CD4-positive, alpha-beta T cell treated with Interleukin-6 for 4 hours (primary cell): Measurements from ENCODE around the gene ABCF2.
A peak's percentile ranks its signal among the peaks of the same experiment; 100 is the strongest.

Experiments used
- DNase-seq: peaks from one replicate; pipeline ENCODE4 v3.0.0-alpha.2; 2020; ENCODE audit warnings: mixed read lengths

ABCF2 gene

DNA sequence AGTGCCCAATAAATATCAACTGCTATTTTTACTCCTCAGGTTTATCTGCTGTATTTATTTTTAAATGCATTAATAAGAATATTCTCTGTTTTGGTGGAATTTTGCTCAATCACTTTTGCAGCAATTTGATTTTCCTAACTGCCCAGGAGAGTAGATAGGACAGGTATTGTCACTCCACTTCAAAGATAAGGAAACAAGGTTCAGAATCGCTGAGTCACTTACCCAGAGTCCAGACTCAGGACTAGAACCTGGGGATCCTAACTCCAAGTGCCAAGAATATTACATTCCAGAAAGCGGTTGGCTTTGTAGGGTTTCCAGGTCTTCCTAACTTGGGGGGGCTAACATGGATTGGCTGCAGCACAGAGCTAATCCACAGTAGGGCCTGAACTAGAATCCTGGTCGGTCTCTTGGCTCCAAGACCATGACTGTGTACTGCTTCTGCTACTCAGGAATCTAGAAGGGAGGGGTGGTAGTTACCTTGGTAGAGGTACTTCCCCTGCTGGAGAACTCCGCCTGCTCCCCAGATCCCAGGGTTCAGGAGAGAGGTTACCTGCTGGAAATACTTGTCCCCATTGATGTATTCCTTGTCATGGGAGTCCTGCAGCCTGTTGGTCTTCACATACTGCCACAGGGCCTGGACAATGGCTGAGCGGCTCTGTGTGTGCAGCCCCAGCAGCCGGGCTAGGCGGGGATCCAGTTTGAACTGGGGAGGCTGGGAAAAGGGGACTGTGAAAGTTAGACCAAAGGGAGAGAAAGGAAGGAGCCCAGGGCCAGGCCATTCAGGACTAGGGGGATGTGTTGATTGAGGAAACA lies 14.1 kb upstream of the ABCF2 start:
- DNase-seq, result no peak

DNA sequence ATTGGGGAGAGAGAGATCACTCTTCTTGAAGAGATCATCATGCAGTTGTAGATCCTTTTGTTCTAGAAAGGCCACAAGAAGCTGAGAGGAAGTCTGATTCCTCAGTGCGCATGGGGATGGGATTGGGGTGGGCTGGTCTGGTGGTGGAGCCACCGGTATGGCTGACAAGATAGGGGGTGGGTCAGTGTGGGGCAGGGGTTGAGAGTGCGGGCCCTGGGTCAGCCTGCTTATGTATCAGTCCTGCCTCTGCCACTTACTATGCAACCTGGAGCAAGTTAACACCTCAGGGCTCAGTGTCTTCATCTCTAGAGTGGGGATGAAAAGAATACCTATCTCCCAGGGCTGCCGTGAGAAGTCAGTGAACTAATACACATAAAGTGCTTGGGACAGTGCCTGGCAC lies 13.5 kb upstream of the ABCF2 start:
- DNase-seq, result no peak

DNA sequence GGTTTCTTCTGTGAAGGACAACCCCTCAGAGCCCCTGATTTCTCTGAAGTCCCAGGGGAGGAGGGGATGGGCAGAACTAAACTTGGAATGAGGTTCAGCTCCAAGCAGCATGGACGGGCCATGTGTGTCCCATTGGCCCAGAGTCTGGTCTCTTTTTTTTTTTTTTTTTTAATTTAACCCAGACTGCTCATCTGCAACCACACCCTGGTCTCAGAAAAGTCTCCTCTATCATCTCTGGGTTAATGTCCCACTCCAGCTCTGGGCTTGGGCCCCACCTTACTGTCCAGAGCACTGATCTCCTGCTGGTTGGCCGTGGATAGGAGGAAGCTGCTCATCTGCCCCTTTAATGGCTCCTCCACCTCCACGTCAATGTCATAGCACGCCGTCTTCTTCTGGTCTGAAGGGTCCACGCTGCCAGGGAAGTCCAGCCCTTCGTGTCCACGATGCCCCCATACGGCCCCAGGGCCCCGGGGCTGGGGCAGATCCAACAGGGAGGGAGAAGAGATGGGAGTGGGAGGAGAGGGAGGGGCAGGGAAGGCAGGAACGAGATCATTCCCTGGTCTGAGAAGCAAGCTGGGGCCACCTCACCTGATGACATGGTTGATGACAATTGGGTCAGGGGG lies 12.9 kb upstream of the ABCF2 start:
- no peak for DNase-seq

DNA sequence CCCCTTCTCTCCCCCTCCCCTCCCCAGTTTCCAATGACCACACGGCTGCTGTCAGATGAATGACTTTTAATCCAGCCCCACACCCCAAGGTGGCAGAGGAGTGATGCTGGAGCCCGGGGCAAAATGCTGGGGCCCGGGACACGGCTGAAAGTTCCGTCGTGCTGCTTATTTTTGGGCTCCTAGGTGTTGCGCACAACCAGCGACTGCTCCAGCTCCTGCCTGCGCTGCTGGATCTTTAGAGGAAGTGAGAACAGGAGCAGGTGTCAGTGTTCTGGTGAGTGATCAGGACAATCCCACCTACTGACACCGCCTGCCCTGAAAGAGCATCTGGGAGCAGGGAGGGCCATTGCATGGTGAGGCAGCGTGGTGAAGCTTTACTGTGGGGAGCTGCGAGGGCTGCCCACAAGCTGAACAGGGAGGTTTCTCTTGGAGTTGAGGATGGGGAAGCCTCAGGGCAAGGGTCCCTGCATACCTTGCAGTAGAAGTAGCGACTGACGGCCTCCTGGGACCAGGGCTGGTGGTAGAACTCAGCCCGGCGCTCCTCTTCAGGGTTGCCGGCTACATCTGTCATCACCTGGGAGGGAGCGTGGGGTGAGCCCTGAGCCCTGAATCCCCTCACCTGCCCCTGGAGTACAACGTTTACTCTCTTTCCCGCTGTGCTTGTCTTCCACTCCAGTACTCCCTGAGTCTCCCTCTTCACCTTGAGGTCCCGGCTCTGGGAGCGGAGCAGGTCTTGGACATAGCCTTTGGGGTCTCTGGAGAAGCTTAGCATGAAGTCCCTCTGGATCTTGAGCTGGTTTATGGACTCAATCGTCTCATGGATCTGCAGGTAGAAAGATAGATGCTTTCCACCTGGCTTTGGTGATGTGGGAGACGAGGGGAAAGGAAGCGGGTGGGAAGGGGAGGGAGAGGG lies 12.2 kb upstream of the ABCF2 start:
- no peak for DNase-seq

DNA sequence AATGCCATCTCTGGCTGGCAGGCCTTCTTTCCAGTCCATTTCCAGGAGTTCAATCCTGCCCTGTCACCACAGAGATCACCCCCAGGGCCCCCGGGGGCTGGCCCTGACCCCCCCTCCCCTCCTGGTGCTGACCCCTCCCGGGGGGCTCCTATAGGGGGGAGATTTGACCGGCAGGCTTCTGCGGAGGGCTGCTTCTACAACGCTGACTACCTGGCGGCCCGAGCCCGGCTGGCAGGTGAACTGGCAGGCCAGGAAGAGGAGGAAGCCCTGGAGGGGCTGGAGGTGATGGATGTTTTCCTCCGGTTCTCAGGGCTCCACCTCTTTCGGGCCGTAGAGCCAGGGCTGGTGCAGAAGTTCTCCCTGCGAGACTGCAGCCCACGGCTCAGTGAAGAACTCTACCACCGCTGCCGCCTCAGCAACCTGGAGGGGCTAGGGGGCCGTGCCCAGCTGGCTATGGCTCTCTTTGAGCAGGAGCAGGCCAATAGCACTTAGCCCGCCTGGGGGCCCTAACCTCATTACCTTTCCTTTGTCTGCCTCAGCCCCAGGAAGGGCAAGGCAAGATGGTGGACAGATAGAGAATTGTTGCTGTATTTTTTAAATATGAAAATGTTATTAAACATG lies 11.3 kb upstream of the ABCF2 start:
- no peak for DNase-seq

DNA sequence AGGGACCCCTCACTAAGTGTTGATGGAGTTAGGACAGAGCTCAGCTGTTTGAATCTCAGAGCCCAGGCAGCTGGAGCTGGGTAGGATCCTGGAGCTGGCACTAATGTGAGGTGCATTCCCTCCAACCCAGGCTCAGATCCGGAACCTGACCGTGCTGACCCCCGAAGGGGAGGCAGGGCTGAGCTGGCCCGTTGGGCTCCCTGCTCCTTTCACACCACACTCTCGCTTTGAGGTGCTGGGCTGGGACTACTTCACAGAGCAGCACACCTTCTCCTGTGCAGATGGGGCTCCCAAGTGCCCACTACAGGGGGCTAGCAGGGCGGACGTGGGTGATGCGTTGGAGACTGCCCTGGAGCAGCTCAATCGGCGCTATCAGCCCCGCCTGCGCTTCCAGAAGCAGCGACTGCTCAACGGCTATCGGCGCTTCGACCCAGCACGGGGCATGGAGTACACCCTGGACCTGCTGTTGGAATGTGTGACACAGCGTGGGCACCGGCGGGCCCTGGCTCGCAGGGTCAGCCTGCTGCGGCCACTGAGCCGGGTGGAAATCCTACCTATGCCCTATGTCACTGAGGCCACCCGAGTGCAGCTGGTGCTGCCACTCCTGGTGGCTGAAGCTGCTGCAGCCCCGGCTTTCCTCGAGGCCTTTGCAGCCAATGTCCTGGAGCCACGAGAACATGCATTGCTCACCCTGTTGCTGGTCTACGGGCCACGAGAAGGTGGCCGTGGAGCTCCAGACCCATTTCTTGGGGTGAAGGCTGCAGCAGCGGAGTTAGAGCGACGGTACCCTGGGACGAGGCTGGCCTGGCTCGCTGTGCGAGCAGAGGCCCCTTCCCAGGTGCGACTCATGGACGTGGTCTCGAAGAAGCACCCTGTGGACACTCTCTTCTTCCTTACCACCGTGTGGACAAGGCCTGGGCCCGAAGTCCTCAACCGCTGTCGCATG lies 10.5 kb upstream of the ABCF2 start:
- no peak for DNase-seq

DNA sequence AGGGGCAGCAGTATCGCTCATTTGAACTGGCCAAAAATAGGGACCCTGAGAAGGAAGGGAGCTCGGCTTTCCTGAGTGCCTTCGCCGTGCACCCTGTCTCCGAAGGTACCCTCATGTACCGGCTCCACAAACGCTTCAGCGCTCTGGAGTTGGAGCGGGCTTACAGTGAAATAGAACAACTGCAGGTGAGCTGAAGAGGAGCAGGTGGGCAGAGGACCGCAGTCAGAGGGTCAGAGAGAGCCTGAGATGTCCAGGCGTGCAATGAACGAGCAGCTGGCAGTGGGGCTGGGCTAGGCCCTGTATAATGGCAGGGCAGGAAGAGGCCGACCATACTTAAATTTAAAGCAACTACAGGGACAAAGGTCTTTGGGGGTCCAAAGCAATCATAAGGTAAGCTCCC lies 9.4 kb upstream of the ABCF2 start:
- DNase-seq, result no peak

DNA sequence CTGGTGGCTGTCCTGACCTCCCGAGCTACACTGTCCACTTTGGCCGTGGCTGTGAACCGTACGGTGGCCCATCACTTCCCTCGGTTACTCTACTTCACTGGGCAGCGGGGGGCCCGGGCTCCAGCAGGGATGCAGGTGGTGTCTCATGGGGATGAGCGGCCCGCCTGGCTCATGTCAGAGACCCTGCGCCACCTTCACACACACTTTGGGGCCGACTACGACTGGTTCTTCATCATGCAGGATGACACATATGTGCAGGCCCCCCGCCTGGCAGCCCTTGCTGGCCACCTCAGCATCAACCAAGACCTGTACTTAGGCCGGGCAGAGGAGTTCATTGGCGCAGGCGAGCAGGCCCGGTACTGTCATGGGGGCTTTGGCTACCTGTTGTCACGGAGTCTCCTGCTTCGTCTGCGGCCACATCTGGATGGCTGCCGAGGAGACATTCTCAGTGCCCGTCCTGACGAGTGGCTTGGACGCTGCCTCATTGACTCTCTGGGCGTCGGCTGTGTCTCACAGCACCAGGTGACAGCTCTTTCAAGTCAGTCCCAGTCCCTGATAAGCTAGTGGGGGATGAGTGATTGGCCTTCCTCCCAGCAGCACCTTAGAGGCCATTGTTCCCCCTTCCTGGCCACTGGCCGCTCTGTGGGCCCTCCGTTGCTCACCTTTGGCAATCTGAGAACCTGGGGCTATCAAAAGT lies 8.2 kb upstream of the ABCF2 start:
- no peak for DNase-seq

DNA sequence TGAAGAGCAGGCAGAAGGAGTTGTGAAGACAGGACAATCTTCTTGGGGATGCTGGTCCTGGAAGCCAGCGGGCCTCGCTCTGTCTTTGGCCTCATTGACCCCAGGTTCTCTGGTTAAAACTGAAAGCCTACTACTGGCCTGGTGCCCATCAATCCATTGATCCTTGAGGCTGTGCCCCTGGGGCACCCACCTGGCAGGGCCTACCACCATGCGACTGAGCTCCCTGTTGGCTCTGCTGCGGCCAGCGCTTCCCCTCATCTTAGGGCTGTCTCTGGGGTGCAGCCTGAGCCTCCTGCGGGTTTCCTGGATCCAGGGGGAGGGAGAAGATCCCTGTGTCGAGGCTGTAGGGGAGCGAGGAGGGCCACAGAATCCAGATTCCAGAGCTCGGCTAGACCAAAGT lies 6.8 kb upstream of the ABCF2 start:
- no peak for DNase-seq

DNA sequence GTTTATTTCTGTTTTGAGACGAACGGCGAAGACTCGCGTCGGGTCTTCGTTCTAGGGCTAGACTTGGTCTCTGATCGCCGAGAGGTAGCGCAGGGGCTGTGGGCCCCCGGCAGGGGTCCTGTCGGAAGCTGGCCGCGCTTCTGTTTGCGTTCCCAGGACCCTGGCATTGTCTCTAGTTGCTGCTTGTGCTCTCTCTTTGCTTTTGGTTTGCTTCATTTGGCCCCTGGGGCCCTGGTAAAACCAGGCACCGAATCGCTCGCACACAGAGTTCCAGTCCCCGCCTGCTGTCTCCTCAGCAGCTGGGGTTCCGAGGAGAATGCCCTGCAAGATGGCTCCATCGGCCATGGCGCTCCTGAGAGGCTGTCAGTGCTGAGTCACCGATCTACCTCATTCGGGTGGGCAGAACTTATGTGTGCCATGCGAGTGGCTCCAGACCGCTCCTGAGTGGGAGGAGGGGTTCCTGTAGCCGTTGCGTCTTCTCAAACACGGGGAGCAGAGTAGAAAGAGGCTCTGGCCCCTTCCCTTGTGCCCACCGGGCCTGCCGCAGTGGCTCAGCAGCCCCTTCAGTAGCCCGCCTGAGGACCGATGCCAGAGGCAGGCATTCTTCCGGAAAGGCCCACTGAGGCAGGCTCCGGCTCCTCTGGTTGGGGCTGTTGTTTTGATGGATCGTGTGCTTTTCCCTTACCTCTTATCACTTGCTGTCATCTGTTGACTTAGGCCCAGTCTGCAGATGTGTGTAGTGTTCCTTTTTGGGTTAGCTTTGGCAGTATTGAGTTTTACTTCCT lies 6.1 kb upstream of the ABCF2 start:
- peak; percentile 71 for DNase-seq

DNA sequence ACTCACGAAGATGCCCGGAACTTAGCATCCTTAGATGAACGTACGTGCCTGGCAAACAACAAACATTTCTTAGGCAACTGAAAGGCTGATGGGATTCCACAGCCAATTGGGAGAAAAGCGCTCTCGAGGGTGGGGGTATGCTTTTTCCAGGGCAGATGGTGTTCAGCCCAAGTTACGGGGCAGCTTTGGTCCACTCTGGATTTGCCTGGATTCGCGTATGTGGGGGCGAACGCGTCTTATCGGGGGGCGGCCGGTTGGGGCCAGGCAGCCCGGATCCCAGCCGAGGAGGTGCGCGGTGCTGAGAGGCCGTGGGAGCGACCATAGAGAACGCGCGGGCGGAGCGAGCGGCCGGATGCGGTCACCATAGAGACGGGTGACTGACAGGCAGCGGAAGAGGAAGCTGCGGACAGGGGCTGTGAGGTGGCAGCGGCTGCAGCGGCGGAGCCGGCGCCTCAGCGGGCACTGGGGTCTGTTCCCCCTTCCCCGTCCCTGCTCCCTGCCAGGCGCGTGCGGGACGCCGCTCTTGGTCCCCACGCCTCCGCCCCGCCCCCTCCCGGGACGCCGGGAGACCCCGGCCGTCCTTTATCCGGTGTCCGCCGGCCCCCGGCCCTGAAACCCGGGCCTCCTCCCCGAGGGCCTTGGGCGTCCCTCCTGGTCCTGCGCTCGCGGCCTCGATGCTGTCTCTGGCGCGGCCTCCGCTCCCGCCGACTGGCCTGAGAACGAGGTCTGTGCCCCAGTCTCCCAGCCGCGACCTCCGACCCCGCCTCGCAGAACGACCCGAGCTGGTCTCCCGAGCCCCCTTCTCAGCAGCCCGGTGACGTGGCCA lies 5.3 kb upstream of the ABCF2 start, which contains the start of gene CHPF2:
TSS of gene CHPF2 (plus strand) at position 393 of the 826 bp plus-strand sequence. CDS start 1,529 bp downstream, outside the sequence.
- DNase-seq, result peak; percentile 91

DNA sequence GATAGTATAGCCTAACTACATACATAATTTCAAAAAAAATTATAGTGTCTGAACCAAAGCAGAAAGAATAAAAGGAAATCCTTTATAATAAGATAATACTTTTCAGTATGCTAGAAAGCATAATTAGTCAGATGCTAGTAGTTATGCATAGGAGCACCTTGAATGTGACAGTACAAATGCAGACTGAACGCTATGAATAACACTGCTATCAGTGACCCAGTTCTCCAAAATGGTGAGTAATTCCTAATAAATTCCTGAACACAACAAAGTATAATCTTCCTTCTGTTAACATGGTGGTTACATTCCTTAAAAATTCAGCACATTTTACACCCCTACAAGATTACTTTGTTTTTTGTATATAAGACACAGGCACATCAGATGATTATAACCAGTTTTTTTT lies 4.1 kb upstream of the ABCF2 start:
- DNase-seq, result no peak

DNA sequence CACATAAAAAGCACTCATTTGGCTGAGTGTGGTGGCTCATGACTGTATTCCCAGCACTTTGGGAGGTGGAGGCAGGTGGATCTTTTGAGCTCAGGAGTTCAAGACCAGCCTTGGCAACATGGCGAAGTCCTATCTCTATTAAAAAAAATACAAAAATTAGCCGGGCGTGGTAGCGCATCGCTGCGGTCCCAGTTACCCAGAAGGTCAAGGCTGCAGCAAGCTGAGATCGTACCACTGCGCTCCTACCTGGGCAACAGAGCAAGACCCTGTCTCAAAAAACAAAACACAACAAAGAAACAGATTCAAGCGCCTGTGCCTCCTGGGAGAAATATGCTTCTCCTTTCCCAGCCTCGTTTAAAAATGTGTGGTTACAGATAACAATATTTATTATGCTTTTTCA lies 2.2 kb upstream of the ABCF2 start:
- DNase-seq, result no peak

DNA sequence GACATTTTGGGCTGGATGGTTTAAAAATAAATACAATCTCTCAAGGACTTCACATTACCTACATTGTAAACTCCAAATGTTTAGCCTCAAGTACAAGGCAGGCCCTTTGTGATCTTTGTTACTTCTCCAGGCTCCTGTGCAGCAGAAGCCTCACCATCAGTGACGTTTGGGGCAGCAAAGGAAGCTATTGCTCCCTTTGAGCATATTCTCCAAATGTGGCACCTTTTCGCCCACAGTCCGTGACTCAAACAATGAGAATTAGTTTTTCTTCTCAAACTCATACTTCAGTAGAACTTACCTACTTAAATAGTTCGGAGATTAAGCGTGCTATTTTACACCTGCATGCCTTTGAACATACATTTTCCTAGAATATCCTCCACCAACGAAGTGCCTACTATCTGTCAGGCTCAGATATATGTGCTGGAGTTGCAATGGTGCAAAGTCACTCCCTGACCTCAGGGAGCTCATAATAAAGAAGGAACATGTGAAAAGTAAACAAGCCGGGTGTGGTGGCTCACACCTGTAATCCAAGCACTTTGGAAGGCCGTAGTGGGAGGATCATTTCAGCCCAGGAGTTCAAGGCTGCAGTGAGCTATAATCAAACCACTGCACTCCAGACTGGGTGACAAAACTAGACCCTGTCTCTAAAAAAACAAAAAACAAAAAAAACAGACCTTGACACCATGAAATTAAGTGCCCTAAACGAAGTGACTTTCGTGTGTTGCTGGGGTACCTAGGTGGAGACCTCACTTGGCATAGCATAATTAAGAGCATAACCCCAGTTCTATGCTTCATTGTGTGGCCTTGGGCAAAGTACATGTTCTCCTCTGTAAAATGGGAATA lies 1.2 kb upstream of the ABCF2 start:
- no peak for DNase-seq

DNA sequence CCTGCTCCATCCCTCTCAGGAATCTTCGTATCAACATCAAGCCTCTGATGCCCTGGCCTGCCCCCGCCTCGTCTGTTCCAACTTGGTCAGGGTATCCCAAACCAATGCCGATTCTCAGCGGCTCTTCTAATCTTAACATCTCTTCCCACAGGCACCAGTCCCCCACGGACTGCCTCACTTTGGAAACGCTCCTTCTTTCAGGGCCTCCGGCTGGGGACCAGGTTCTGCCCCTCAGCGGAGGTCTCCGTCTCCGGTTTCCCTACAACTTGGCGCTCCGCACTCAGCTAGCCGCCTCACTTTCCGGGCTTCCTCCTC lies 488 bp downstream of the ABCF2 start:
- no peak for DNase-seq

DNA sequence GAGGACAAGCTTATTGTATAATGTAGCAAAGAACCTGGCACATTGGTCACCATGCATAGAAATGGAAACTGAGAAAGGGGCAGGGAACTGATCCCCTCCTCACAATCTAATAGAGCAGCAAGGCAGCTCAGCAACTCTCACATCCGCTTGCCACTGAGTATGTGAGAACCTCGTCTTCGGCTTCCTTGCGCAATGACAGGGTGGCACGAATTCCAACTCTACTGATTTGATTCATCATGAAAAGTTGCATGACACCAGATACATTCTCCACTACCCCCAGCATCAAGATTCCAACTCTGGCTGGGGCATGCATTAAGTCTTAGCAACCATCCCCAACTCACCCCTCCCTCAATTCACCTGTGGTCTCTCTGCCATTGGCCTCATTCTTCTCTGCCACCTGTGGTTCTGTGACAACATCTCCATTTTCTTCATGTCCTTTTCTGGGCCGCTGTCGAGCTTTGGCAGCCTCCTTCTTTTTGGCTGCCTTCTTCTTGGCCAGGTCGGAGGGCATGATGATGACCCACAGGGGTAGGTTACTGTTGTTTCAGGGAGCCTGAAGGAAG lies 976 bp downstream of the ABCF2 start:
- no peak for DNase-seq

DNA sequence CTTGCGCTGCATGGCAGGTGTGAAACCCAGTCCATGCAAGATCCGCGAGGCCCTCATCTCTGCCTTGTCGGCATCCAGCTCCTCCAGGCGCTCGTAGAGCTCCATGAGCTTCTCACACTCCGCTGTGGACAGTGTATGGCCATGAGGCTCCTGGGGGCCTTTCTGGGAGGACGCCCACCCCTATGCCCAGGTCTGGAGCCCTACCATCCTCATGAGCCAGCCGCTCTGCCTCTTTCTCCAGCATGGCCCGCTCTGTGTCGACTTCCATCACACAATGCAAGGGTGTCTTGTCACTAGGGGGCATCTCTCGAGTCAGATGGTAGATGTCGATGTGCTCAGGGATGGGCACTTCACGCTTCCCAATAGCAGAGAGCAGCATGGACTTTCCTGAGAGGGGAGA lies 3.3 kb downstream of the ABCF2 start:
- DNase-seq, result no peak

DNA sequence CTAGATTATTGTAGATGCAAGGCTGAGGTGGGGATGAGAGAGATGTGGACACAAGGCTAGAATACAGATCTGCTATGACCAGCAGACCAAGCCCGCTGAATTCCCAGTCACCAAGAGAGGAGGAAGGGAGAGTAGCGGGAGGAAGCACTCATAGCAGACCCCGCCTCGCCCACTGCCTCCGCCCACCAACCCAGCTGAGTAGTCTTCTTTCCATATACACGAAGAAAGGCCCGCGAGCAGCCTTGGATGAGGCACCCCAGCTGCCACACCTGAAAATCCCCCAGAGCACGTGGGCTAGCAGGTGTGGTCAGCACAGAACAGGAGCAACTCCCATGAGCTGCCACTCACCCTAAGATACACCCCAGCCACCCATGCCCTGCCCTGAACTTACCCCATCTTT lies 8.8 kb downstream of the ABCF2 start:
- DNase-seq, result no peak
